Ovary (tissue), 3 donors: ENCODE results near the gene ITGB1BP1.

ENCODE experiments used
- POLR2A ChIP-seq: fragments of 450-650 bp; IDR thresholded peaks from one replicate; pipeline ENCODE4 v1.6.1; 2017; ENCODE audit warnings: antibody characterized with exemption, mild to moderate bottlenecking, moderate library complexity
- TF ChIP-seq, protein P1 (sequence below), 3 donors: fragments of 450-650 bp in 2 of 3; fragments of 200-600 bp in 1 of 3; IDR thresholded peaks; one replicate each; pipeline versions ENCODE4 v1.5.1 to v1.8.0; 2016 to 2022; ENCODE audit warnings: antibody characterized with exemption in 3 of 3, mild to moderate bottlenecking in 1 of 3
- donor health status: DM: no; HTN: no; CAD: no.

DNA sequence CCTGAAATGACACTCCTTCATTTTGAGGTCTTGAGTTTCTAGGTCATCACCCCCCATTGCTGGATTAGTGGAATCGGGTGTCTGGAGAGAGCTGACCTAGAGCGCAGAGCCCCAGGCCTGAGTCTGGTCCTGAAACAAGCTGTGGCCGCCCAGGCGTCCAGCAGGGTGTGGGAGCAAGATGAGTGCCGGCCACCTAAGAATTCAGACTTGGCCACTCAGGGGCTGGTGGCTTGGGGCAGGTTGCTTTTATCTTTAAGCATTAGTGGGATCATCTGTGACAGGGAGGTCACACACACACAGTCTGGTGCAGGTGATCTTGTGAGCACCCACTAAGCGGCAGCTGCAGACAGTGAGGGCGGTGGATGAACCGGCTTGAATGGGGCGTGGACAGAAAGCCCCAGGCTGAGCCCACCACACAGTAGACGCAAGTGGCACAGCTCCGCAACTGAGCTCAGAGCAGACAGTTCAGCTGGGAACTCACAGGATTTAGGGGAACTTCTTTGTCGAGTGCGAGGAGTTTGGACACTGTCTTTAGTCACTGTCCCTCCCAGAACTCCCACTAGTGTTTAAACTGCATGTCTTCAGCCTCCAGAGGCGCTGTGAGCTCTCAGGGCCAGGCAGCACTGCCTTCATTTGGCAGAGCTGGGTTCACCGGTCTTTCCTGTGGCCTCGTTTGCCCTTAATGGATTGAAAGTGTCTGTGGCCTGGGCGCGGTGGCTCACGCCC, 21.5 kb downstream of the ITGB1BP1 start:
- no peak for TF ChIP-seq POLR2A
- TF ChIP-seq, protein P1, sequence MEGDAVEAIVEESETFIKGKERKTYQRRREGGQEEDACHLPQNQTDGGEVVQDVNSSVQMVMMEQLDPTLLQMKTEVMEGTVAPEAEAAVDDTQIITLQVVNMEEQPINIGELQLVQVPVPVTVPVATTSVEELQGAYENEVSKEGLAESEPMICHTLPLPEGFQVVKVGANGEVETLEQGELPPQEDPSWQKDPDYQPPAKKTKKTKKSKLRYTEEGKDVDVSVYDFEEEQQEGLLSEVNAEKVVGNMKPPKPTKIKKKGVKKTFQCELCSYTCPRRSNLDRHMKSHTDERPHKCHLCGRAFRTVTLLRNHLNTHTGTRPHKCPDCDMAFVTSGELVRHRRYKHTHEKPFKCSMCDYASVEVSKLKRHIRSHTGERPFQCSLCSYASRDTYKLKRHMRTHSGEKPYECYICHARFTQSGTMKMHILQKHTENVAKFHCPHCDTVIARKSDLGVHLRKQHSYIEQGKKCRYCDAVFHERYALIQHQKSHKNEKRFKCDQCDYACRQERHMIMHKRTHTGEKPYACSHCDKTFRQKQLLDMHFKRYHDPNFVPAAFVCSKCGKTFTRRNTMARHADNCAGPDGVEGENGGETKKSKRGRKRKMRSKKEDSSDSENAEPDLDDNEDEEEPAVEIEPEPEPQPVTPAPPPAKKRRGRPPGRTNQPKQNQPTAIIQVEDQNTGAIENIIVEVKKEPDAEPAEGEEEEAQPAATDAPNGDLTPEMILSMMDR (IDR thresholded peaks at IDR 0.05): no peak
